ENCODE results near the gene WWOX.

WWOX gene

GRCh38 chr16:78994135-78994745, 894.8 kb downstream of the WWOX start:
- DNase-seq (ENCODE audit: low spot score), result no peak

GRCh38 chr16:78995441-78995840, 896.0 kb downstream of the WWOX start:
- DNase-seq (ENCODE audit: low spot score), result no peak

- DNase-seq (ENCODE audit: low spot score), result no peak
These were observed 897.3 kb downstream of the WWOX start for GRCh38 chr16:78996790-78997189.

GRCh38 chr16:78998879-78999278, 899.4 kb downstream of the WWOX start:
- DNase-seq (ENCODE audit: low spot score), result no peak

GRCh38 chr16:79001156-79001967, 901.9 kb downstream of the WWOX start:
- no peak for DNase-seq (ENCODE audit: low spot score)

GRCh38 chr16:79003026-79003609, 903.7 kb downstream of the WWOX start:
- no peak for DNase-seq (ENCODE audit: low spot score)

GRCh38 chr16:79004309-79004708, 904.9 kb downstream of the WWOX start:
- DNase-seq (ENCODE audit: low spot score), result no peak

- no peak for DNase-seq (ENCODE audit: low spot score)
These were observed 905.6 kb downstream of the WWOX start for GRCh38 chr16:79005096-79005495.

- DNase-seq (ENCODE audit: low spot score), result no peak
These were observed 906.8 kb downstream of the WWOX start for GRCh38 chr16:79006206-79006605.

GRCh38 chr16:79006765-79007164, 907.3 kb downstream of the WWOX start:
- no peak for DNase-seq (ENCODE audit: low spot score)

GRCh38 chr16:79007614-79008013, 908.2 kb downstream of the WWOX start:
- DNase-seq (ENCODE audit: low spot score), result no peak

- DNase-seq (ENCODE audit: low spot score), result no peak
These were observed 908.8 kb downstream of the WWOX start for GRCh38 chr16:79008036-79008868.

- DNase-seq (ENCODE audit: low spot score), result peak; percentile 4
These were observed 909.4 kb downstream of the WWOX start for GRCh38 chr16:79008869-79009179.

GRCh38 chr16:79009896-79010295, 910.4 kb downstream of the WWOX start:
- no peak for DNase-seq (ENCODE audit: low spot score)

- no peak for DNase-seq (ENCODE audit: low spot score)
These were observed 911.8 kb downstream of the WWOX start for GRCh38 chr16:79011282-79011681.

GRCh38 chr16:79012671-79013434, 913.4 kb downstream of the WWOX start:
- no peak for DNase-seq (ENCODE audit: low spot score)

GRCh38 chr16:79013930-79014660, 914.6 kb downstream of the WWOX start:
- no peak for DNase-seq (ENCODE audit: low spot score)

GRCh38 chr16:79018650-79019429, 919.4 kb downstream of the WWOX start:
- no peak for DNase-seq (ENCODE audit: low spot score)

- no peak for DNase-seq (ENCODE audit: low spot score)
These were observed 920.0 kb downstream of the WWOX start for GRCh38 chr16:79019431-79019830.

- no peak for DNase-seq (ENCODE audit: low spot score)
These were observed 922.7 kb downstream of the WWOX start for GRCh38 chr16:79021991-79022630.
